ENCODE data around the gene CD300A.

CD300A gene

GRCh38 chr17:74466111-74466827 is at the start of gene CD300A:
CD300A (plus strand) TSS chr17:74466634; CDS start chr17:74466704, 70 bp downstream.
- DNase-seq (ENCODE audit: low spot score) = no peak

DNA sequence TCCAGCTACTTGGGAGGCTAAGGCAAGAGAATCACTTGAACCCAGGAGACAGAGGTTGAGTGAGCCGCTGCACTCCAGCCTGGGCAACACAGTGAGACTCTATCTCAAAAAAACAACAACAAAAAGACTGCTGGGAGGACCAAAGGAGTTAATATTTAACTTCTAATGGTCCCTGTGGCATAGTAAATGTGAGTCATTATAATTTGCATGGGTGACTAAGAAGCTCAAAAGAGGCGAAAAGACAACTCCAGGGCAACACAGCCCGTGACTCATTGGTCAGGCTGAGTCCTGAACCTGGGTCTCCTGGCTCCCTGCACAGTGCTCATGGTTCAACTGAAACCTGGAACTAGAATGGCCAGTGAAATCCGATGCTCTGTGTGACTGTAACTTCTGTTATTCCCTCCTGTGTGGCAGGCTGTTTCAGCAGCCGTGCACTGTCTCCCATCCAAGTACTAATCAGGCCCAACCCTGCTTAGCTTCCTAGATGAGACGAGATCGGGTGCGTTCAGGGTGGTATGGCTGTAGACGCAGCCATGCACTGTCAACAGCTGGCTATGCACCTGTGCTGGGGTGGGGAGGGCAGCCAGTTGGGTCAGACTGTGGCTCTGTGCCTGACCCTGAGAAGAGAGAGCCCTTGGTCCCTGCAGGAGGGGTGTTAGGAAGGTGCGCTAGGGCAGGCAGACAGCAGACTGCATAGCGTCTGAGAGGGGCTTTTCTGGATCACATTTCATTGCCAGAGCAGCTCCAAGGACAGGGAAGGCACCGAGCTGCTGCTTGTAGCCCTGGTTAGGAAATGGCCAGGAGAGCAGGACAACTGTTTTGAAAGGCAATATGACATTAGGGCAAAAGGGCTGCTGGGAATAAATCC is 49.0 kb upstream of the CD300A start:
- peak; percentile 90 for DNase-seq (ENCODE audit: low spot score)

DNA sequence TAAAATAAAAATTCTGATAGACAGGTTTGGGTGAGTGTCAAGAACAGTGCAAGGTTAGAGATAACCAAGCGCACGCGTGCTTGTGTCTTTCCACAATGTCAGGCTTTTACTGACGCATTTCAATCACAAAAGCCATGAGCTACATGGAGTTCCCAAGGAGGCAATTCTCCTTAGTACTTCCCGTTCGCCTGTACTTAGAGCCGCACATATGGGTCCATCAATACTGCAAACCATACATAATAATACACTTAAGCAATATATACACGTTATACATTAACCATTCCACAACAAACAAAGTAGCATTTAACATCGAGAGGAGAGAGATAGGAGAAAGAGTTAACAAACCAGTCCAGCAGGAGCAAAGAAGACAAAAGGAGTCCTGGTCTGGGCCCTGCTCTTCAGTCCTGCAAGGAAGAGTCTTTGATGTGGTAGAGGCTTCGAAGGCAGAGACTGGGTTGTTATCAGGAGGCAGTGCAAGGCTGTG is 46.5 kb upstream of the CD300A start:
- no peak for DNase-seq (ENCODE audit: low spot score)

GRCh38 chr17:74424117-74424516 is 42.3 kb upstream of the CD300A start:
- DNase-seq (ENCODE audit: low spot score) = no peak

GRCh38 chr17:74424657-74425056 is 41.8 kb upstream of the CD300A start:
- DNase-seq (ENCODE audit: low spot score) = no peak

- no peak for DNase-seq (ENCODE audit: low spot score)
Observed at GRCh38 chr17:74426551-74427047, 39.8 kb upstream of the CD300A start.

GRCh38 chr17:74427048-74427762 is 39.2 kb upstream of the CD300A start:
- peak; percentile 28 for DNase-seq (ENCODE audit: low spot score)

- DNase-seq (ENCODE audit: low spot score) = no peak
Observed at GRCh38 chr17:74427763-74428153, 38.7 kb upstream of the CD300A start.

- no peak for DNase-seq (ENCODE audit: low spot score)
Observed at GRCh38 chr17:74429604-74430384, 36.6 kb upstream of the CD300A start.

DNA sequence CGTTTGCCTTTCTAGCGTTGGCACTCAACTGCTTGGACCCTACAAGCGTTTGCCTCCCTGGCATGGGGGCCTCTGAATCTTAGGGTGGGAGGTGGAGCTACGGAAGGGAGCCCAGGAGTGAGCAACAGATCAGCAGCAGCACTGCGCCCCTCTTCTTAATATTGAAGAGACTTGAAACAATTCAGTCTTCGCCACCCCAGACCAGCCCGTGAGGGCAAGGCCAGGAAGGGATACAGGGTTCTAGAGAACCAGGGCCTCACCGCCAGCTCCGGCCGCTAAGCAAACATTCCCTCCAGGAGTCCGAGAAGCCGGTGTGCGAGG is 36.1 kb upstream of the CD300A start:
- no peak for DNase-seq (ENCODE audit: low spot score)

- peak; percentile 82 for DNase-seq (ENCODE audit: low spot score)
Observed at GRCh38 chr17:74430706-74431567, 35.5 kb upstream of the CD300A start.

DNA sequence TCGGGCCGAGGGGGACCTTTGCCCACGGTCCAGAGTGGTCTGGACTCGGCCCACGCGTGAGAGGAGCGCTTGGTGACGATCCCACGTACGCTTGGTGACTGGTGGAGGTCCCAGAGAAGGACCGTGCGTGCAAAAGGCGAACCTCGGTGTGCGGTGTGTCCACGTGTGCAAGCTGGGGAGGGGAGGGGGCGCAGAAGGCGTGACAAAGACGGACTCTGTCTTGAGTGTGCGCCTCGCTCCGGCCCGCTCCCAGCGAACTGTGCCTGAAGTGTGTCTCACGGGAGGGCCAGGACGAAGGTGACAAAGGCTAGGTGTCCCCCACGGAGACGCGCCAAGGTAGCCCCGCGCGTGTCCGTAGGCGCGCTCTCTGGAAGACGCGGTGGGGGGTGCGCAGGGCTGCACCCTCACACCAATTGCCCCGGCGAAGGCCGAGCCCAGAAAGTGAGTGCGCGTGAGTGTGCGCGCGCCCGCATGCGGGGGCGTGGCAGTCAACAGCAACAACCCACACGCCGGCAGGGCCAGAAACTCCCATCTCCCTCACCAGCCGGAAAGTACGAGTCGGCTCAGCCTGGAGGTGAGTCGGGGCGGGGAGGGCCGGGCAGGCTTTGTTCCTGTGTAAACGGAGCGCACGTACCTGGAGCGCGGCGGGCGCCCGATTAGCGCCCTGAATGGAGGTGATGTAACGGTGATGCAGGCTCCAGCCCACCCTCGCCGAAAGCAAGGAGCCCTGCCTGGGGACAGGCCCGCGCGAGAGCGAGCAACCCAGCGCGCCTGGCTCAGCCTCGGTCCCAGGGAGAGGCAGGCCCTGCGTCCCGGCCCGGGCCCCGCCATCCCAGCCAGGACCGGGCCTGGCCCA is 34.6 kb upstream of the CD300A start, which contains the start of gene GPRC5C:
Gene GPRC5C (plus strand): TSS at position 521 of the 856 bp plus-strand sequence. CDS start 7,689 bp downstream, outside the sequence.
- peak; percentile 83 for DNase-seq (ENCODE audit: low spot score)

GRCh38 chr17:74432424-74432690 is 34.1 kb upstream of the CD300A start:
- DNase-seq (ENCODE audit: low spot score) = no peak

DNA sequence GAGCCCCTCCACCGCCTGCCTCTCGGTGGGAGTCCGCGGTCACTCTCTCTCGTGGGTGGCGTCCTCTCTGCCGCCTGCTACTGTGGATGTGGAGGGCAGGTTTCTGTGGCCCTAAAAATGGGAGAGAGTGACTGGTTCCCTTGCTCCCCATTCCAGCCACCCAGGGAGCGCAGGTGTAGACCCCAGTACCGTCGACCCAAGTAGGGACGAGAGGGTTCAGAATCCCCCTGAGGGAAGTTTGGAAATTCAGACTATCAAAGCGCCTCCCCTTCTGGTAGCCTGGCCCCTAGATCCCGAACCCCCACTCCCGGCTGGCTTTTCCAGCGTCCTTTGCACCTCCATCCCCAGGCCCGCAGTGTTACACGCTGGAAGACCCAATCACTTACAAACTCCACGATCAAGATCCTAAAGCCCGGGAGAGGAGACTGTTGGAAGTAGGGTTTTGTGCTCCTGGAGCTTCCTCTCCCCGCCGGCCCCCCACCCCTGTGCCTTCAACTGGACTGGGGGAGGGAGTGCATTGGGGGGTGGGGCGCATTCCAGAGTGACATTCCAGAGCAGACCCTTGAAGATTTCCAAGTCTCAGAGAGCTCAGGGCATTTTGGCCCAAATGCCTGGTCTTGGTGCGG is 33.6 kb upstream of the CD300A start:
- DNase-seq (ENCODE audit: low spot score) = no peak

DNA sequence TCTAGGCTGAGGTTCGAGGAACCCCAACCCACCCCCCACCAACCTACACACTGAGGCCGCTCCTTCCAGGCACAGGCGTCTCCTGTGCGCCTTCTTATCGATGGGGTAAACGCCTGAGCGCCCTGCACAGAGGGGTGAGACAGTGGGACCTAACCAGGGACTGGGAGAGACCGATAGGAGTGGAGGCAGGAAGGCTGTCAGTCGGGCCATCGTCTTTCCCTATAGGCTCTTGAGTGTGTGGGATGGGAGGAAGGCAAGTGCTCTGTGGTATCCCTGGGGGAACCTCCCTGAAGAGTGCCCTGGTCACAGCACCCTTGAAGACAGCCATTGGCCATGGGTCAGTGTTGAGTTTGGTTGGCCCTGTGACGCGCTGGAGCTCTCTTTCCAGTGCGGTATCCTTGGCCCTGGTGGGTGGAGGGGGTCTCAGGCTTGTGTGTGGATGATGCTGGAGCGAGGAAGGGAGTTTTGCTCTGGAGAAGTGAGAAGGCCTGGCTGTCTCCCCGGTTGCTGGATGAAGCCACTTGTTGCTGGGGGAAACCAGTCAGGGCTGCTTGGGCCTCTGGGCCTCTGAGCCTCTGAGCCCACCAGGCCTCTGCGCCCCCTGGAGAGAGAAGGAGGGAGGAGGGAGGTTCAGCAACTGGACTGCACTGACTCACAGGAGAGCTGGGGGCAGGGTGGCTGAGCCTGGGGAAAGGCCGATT is 32.9 kb upstream of the CD300A start:
- DNase-seq (ENCODE audit: low spot score) = no peak

DNA sequence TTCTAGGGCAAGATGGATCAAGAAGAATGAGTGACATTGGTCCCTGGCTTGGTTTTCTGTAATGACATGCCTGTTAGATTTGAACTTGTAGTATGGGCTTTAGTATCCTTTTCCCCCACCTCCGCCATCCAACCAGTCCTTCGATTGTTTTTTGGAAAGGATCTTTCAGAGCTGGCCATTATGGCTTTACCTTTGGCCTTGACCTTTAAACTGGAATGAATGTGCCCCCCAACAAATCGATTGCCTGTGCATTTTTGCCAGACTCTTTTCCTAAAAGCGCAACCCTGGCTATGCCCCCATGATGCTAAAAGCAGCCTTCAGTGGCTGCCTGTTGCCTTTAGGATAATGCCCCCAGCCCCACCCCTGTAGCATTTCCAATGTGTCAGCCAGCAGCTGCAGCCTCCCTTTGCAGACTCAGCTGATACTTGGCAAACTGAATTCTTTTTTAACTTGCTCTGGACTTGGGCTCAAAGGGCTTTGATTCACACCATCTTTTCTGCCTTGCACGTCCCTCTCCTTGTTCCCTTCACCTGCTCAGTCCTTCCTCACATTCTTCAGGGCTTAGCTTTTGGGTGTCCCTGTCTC is 30.6 kb upstream of the CD300A start:
- no peak for DNase-seq (ENCODE audit: low spot score)

DNA sequence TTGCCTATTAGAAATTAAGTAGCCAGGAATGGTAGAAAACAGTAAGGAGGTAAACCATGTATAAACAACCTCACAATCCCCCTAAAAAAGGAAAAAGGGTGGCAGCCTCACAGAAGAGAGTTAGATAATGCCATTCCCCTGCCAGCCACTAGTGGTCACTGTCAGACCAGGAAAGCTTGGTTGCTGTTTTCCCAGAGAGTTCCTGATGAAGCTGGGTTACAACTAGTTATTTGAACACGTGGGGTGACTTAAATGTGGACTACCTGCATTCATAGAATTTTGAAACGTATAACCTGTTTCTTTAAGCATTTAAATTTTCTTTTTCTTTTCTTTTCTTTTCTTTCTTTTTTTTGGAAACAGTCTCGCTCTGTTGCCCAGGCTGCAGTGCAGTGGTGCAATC is 28.7 kb upstream of the CD300A start:
- no peak for DNase-seq (ENCODE audit: low spot score)

Measured in LoVo (cell line).